ENCODE results near the gene SP1. TPM values are rescaled to one million over a fixed set of nuclear protein-coding genes. Genes with fewer than 3 reads are reported as not detected.

The SP1 gene
- total and polyA plus RNA-seq, 2 donors (not counting 1 experiment from before 2014, with no cell fraction given), result 26.0 to 129 TPM

DNA sequence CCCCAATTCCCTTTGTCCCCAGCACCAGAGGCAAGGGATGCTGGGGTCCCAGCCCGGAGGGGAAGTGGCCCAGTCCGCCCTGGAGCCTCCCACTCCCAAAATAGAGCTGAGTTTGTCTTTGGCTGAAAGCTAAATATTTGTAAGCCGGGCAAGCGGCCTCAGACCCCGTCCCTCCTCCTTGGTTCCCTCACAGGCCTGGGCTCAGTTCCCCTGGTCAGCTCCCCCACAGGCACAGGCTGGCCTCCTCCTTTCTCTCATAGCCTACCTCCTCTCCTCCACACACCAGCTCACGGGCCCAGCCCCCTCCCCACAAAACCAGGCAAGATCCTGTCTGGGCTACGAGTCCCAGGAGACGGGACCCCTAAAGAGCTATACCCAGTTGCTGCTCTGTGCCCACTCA is 45.2 kb upstream of the SP1 start:
- ChIA-PET POLR2A (interaction anchor here (0.6 to 1.2 kb wide), 2 partner anchors 14 to 332 kb away, joined by 4 to 9 read pairs; partner anchors contain the start of gene AAAS), CTCF (interaction anchor here (0.8 to 3.5 kb wide), 6 partner anchors 10 to 123 kb away, joined by 3 to 11 read pairs (median 4); partner anchors contain the start of gene AAAS)
- no peak overlapping the region for H3K27ac Mint-ChIP-seq

DNA sequence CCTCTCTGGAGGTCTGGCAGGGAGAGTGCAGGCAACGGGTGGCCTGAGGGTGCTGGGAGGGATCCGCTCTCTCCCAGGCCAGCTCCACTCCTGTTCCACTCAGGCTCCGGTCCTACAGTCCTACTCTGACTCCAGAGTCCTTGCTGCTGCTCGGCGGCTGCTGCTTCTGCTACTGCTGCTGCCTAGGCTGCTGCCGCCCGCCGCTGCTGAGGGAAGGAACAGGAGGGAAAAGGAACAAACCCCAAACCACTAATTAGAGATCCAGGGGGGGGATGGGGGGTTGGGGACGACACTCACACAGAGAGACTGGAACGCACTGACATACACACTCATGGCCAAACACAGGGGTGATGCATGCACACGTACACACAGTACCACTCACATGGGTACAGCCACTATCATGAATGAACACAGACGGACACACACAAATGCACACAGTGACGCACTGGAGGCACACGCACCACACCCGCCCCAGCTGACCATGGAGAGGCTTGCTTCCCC is 43.7 kb upstream of the SP1 start, which contains the start of gene SP7:
Gene SP7, minus strand, starts transcription at position 174 of the 501 bp plus-strand sequence. CDS start 708 bp downstream, outside the sequence.
- H3K9me3 ChIP-seq (ENCODE audit: control extremely low read depth in 1 of 3, control insufficient read depth in 2 of 3, insufficient read depth in 1 of 3, low read length in 2 of 3), result peaks cover 0 to 4% (median 0%) of the 10 kb centered on the region in 3 donors
- ATAC-seq (ENCODE audit: low read depth) (peak; percentile 79), DNase-seq (peak; percentile 67)
- H3K4me1 ChIP-seq (ENCODE audit: control insufficient read depth in 2 of 2, insufficient read depth in 2 of 2, low read length in 2 of 2), result peaks cover 10 to 13% of the 10 kb centered on the region in 2 donors
- H3K79me2 ChIP-seq (ENCODE audit: control insufficient read depth, insufficient read depth, low read length), result no peaks in the 10 kb centered on the region
- peaks cover 67% of the 10 kb centered on the region for H3K27me3 Mint-ChIP-seq
- ChIA-PET POLR2A (interaction anchor here (0.5 kb wide), 1 partner anchor 340 kb away, joined by 4 read pairs; no protein-coding TSS in a partner anchor), CTCF (interaction anchor here (2.2 to 3.5 kb wide), 2 partner anchors 9 to 16 kb away, joined by 11 read pairs; no protein-coding TSS in a partner anchor)
- TF ChIP-seq EZH2 (IDR thresholded peaks at IDR 0.05; ENCODE audit: borderline replicate concordance, insufficient read depth, low read depth, low read length, poor library complexity, severe bottlenecking), result no peak
- TF ChIP-seq, protein P1, sequence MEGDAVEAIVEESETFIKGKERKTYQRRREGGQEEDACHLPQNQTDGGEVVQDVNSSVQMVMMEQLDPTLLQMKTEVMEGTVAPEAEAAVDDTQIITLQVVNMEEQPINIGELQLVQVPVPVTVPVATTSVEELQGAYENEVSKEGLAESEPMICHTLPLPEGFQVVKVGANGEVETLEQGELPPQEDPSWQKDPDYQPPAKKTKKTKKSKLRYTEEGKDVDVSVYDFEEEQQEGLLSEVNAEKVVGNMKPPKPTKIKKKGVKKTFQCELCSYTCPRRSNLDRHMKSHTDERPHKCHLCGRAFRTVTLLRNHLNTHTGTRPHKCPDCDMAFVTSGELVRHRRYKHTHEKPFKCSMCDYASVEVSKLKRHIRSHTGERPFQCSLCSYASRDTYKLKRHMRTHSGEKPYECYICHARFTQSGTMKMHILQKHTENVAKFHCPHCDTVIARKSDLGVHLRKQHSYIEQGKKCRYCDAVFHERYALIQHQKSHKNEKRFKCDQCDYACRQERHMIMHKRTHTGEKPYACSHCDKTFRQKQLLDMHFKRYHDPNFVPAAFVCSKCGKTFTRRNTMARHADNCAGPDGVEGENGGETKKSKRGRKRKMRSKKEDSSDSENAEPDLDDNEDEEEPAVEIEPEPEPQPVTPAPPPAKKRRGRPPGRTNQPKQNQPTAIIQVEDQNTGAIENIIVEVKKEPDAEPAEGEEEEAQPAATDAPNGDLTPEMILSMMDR (IDR thresholded peaks at IDR 0.05), result no peak
- H3K4me2 ChIP-seq (replicated peaks; ENCODE audit: low read depth, low read length, poor library complexity, severe bottlenecking), result no peak within 1 kb of the TSS
- peaks cover 10% of the 10 kb centered on the region for H3K4me1 Mint-ChIP-seq
- H3K4me3 Mint-ChIP-seq, result no peak within 1 kb of the TSS
- H3K9ac ChIP-seq (ENCODE audit: low read length), result no peak within 1 kb of the TSS
- H3K27ac ChIP-seq (ENCODE audit: low read length in 2 of 2), result no peak within 1 kb of the TSS
- no peaks in the 10 kb centered on the region for H4K20me1 ChIP-seq (ENCODE audit: control insufficient read depth, insufficient read depth, low read length, poor library complexity, severe bottlenecking)
- intact Hi-C loops (cut with micrococcal nuclease), result no loop called here
- H2AFZ ChIP-seq (ENCODE audit: insufficient read depth, low read depth, low read length, poor library complexity, severe bottlenecking), result no peak within 1 kb of the TSS
- peak within 1 kb of the TSS; percentile 23 for H3K27ac Mint-ChIP-seq
- no peaks in the 10 kb centered on the region for H3K9me3 Mint-ChIP-seq (ENCODE audit: insufficient read depth)
- H3K4me3 ChIP-seq (ENCODE audit: control extremely low read depth in 1 of 5, extremely low read depth in 1 of 5, insufficient read depth in 1 of 5, low read depth in 2 of 5, low read length in 4 of 5), result no peak within 1 kb of the TSS
- peaks cover 0 to 49% (median 25%) of the 10 kb centered on the region in 4 experiments for H3K27me3 ChIP-seq (replicated peaks in 1 of 4; ENCODE audit: control extremely low read depth in 1 of 4, control insufficient read depth in 3 of 4, insufficient read depth in 4 of 4, low read length in 3 of 4)
- no peaks in the 10 kb centered on the region for H3K36me3 ChIP-seq (replicated peaks in 1 of 2; ENCODE audit: control extremely low read depth in 1 of 2, control insufficient read depth in 1 of 2, extremely low read depth in 1 of 2, insufficient read depth in 2 of 2, low read length in 1 of 2)
- 5% methylated on average over 4 of the region's 15 CpGs for WGBS (ENCODE audit: insufficient coverage)

More for the DNA sequence above, 45.2 kb upstream of the SP1 start:
- peaks cover 10 to 13% of the 10 kb centered on the region in 2 donors for H3K4me1 ChIP-seq (ENCODE audit: control insufficient read depth in 2 of 2, insufficient read depth in 2 of 2, low read length in 2 of 2)
- no peak overlapping the region for H3K4me3 ChIP-seq (ENCODE audit: control extremely low read depth in 1 of 5, extremely low read depth in 1 of 5, insufficient read depth in 1 of 5, low read depth in 2 of 5, low read length in 4 of 5)
- H3K4me3 Mint-ChIP-seq, result no peak overlapping the region
- peaks cover 0 to 4% (median 0%) of the 10 kb centered on the region in 3 donors for H3K9me3 ChIP-seq (ENCODE audit: control extremely low read depth in 1 of 3, control insufficient read depth in 2 of 3, insufficient read depth in 1 of 3, low read length in 2 of 3)
- peaks cover 67% of the 10 kb centered on the region for H3K27me3 Mint-ChIP-seq
- H3K27me3 ChIP-seq (replicated peaks in 1 of 4; ENCODE audit: control extremely low read depth in 1 of 4, control insufficient read depth in 3 of 4, insufficient read depth in 4 of 4, low read length in 3 of 4), result peaks cover 0 to 52% (median 25%) of the 10 kb centered on the region in 4 experiments
- no peaks in the 10 kb centered on the region for H4K20me1 ChIP-seq (ENCODE audit: control insufficient read depth, insufficient read depth, low read length, poor library complexity, severe bottlenecking)
- DNase-seq (no peak), ATAC-seq (ENCODE audit: low read depth) (no peak)
- H2AFZ ChIP-seq (ENCODE audit: insufficient read depth, low read depth, low read length, poor library complexity, severe bottlenecking), result no peak overlapping the region
- TF ChIP-seq EZH2 (IDR thresholded peaks at IDR 0.05; ENCODE audit: borderline replicate concordance, insufficient read depth, low read depth, low read length, poor library complexity, severe bottlenecking), result no peak
- TF ChIP-seq, protein P1 (IDR thresholded peaks at IDR 0.05), result no peak
- no peaks in the 10 kb centered on the region for H3K9me3 Mint-ChIP-seq (ENCODE audit: insufficient read depth)
- H3K9ac ChIP-seq (ENCODE audit: low read length), result no peak overlapping the region
- no peak overlapping the region for H3K4me2 ChIP-seq (replicated peaks; ENCODE audit: low read depth, low read length, poor library complexity, severe bottlenecking)
- H3K36me3 ChIP-seq (replicated peaks in 1 of 2; ENCODE audit: control extremely low read depth in 1 of 2, control insufficient read depth in 1 of 2, extremely low read depth in 1 of 2, insufficient read depth in 2 of 2, low read length in 1 of 2), result no peaks in the 10 kb centered on the region
- 91% methylated on average over 6 of the region's 8 CpGs for WGBS (ENCODE audit: insufficient coverage)
- no peak overlapping the region for H3K27ac ChIP-seq (ENCODE audit: low read length in 2 of 2)
- no peaks in the 10 kb centered on the region for H3K79me2 ChIP-seq (ENCODE audit: control insufficient read depth, insufficient read depth, low read length)
- peaks cover 10% of the 10 kb centered on the region for H3K4me1 Mint-ChIP-seq
- intact Hi-C loops (cut with micrococcal nuclease), result no loop called here
